ENCODE measurements around the gene GNA14. TPM values are rescaled to one million over a fixed set of nuclear protein-coding genes. Genes with fewer than 3 reads are reported as not detected.

Gene GNA14
- total RNA-seq, 1 experiment from 2014 or later = 1.3 TPM

DNA sequence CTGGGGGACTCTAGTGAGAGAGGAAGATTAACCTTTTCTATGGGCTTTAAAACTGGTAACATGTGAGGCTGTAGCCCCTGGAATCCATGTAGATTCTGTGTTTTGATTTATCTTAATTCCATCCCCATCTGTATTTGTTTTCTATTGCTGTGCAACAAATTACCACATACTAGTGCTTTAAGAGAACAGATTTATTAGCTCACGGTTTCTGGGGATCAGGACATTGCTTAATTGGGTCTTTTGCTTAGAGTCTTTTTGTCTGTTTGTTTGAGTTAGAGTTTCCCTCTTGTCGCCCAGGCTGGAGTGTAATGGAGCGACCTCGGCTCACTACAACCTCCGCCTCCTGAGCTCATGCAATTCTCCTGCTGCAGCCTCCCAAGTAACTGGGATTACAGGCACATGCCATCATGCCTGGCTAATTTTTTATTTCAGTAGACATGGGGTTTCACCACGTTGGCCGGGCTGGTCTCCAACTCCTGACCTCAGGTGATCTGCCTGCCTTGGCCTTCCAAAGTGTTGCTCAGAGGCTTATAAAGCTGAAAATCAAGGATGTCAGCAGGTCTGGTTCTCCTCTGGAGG, 29.9 kb upstream of the GNA14 start:
- Histone ChIP-seq H3K4me3 (no peak overlapping the region), H3K9me3 (ENCODE audit: insufficient read depth, low read depth) (no peaks in the 10 kb centered on the region), H3K27me3 (ENCODE audit: insufficient read depth, low read depth) (no peaks in the 10 kb centered on the region), H3K36me3 (ENCODE audit: low read depth) (no peaks in the 10 kb centered on the region), H3F3A (ENCODE audit: insufficient read depth, low read depth) (no peaks in the 10 kb centered on the region), H3K79me2 (ENCODE audit: low read depth) (no peaks in the 10 kb centered on the region), H3K4me2 (no peak overlapping the region), H4K20me1 (ENCODE audit: insufficient read depth) (no peaks in the 10 kb centered on the region), H2AFZ (no peak overlapping the region), H3K4me1 (replicated peaks; ENCODE audit: insufficient read depth) (no peaks in the 10 kb centered on the region), H3K9me2 (ENCODE audit: insufficient read depth) (no peaks in the 10 kb centered on the region), H3K27ac (no peak overlapping the region)
- CTCF ChIA-PET = interaction anchor here (0.6 kb wide), 1 partner anchor 619 kb away, joined by 3 read pairs; the partner anchor contains the start of gene PSAT1
- TF ChIP-seq, protein P1, sequence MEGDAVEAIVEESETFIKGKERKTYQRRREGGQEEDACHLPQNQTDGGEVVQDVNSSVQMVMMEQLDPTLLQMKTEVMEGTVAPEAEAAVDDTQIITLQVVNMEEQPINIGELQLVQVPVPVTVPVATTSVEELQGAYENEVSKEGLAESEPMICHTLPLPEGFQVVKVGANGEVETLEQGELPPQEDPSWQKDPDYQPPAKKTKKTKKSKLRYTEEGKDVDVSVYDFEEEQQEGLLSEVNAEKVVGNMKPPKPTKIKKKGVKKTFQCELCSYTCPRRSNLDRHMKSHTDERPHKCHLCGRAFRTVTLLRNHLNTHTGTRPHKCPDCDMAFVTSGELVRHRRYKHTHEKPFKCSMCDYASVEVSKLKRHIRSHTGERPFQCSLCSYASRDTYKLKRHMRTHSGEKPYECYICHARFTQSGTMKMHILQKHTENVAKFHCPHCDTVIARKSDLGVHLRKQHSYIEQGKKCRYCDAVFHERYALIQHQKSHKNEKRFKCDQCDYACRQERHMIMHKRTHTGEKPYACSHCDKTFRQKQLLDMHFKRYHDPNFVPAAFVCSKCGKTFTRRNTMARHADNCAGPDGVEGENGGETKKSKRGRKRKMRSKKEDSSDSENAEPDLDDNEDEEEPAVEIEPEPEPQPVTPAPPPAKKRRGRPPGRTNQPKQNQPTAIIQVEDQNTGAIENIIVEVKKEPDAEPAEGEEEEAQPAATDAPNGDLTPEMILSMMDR (conservative IDR thresholded peaks at IDR 0.05) = no peak
- no peak for TF ChIP-seq EZH2 (IDR thresholded peaks at IDR 0.05; ENCODE audit: low read depth)
- intact Hi-C loops (cut with micrococcal nuclease; ENCODE audit: unreplicated experiment) = no loop called here
- POLR2A ChIA-PET (ENCODE audit: unreplicated experiment) = no interaction called here
- no TSS peak for BruUV-seq (replicated peaks)
- DNase-seq = no peak

DNA sequence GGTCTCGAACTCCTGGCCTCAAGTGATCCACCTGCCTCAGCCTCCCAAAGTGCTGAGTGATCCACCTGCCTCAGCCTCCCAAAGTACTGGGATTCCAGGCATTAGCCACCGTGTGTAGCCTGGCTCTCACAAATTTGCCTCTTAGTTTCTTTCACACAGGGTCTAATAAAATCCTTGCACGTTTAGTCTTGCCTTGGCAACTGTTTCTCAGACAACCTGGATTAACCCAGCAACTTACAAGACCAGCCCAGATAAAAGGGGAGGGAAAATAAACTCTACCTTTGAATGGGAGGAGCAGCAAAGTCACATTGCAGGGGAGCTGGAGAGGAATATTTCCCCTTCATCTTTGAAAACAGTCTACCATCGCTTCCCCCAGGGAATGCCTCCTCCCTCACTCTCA, 29.3 kb upstream of the GNA14 start:
- Histone ChIP-seq H3K4me1 (replicated peaks; ENCODE audit: insufficient read depth) (no peaks in the 10 kb centered on the region), H4K20me1 (ENCODE audit: insufficient read depth) (no peaks in the 10 kb centered on the region), H3F3A (ENCODE audit: insufficient read depth, low read depth) (no peaks in the 10 kb centered on the region), H3K4me3 (no peak overlapping the region), H3K79me2 (ENCODE audit: low read depth) (no peaks in the 10 kb centered on the region), H3K36me3 (ENCODE audit: low read depth) (no peaks in the 10 kb centered on the region), H3K27me3 (ENCODE audit: insufficient read depth, low read depth) (no peaks in the 10 kb centered on the region), H2AFZ (no peak overlapping the region), H3K9me3 (ENCODE audit: insufficient read depth, low read depth) (no peaks in the 10 kb centered on the region), H3K27ac (no peak overlapping the region), H3K9me2 (ENCODE audit: insufficient read depth) (no peaks in the 10 kb centered on the region), H3K4me2 (no peak overlapping the region)
- no TSS peak for BruUV-seq (replicated peaks)
- DNase-seq = no peak
- ChIA-PET POLR2A (ENCODE audit: unreplicated experiment) (no interaction called here), CTCF (no interaction called here)
- intact Hi-C loops (cut with micrococcal nuclease; ENCODE audit: unreplicated experiment) = no loop called here
- no peak for TF ChIP-seq EZH2 (IDR thresholded peaks at IDR 0.05; ENCODE audit: low read depth)
- TF ChIP-seq, protein P1 (conservative IDR thresholded peaks at IDR 0.05) = no peak

DNA sequence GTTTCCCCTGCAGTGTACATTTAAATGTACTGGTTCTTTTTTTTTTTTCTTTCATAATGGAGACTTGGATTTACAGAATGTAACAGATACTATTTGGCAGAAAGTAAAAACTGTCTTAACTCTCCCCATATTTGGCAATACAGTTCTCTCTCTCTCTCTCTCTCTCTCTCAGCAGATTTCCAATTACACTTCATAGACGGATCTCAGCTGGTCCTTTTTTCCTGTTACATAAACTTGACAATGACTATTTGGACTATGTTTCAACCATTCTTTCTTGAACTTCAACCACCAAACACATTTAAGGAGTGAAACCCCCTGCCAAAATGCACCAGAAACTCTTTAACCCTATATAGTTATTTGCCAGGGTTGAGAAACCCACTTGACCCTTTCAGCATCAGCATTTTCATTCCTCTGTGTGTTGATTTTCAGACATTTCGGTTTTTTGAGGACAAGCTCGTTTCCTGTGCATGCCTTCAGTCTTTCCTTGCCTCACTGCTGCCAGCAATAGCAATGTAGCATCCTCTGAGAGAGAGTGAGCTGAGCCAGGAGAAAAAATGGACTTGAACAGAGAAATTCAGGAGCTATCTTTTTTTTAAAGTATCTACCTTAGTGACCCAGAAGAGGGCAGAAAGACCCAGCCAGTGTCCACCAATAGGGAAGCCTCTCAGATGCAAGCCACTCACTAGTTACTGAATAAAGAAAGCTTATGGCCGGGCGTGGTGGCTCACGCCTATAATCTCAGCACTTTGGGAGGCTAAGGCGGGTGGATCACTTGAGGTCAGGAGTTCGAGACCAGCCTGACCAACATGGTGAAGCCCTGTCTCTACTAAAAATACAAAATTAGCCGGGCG, 26.0 kb upstream of the GNA14 start:
- POLR2A ChIA-PET (ENCODE audit: unreplicated experiment) = interaction anchor here (0.6 kb wide), 1 partner anchor 212 kb away, joined by 3 read pairs; no protein-coding TSS in a partner anchor
- no peaks in the 10 kb centered on the region for H3F3A ChIP-seq (ENCODE audit: insufficient read depth, low read depth)
- no peaks in the 10 kb centered on the region for H3K9me3 ChIP-seq (ENCODE audit: insufficient read depth, low read depth)
- no peaks in the 10 kb centered on the region for H3K9me2 ChIP-seq (ENCODE audit: insufficient read depth)
- no TSS peak for BruUV-seq (replicated peaks)
- CTCF ChIA-PET = interaction anchor here (0.5 to 1.4 kb wide), 4 partner anchors 77 to 485 kb away, joined by 3 to 6 read pairs (median 4); no protein-coding TSS in a partner anchor
- no peak overlapping the region for H2AFZ ChIP-seq
- H3K27me3 ChIP-seq (ENCODE audit: insufficient read depth, low read depth) = no peaks in the 10 kb centered on the region
- intact Hi-C loops (cut with micrococcal nuclease; ENCODE audit: unreplicated experiment) = no loop called here
- no peaks in the 10 kb centered on the region for H4K20me1 ChIP-seq (ENCODE audit: insufficient read depth)
- TF ChIP-seq, protein P1 (conservative IDR thresholded peaks at IDR 0.05) = no peak
- TF ChIP-seq EZH2 (IDR thresholded peaks at IDR 0.05; ENCODE audit: low read depth) = no peak
- no peak overlapping the region for H3K4me2 ChIP-seq
- H3K4me1 ChIP-seq (replicated peaks; ENCODE audit: insufficient read depth) = peaks cover 6% of the 10 kb centered on the region; the same call in 1 of the 2 replicates
- no peaks in the 10 kb centered on the region for H3K79me2 ChIP-seq (ENCODE audit: low read depth)
- no peak overlapping the region for H3K4me3 ChIP-seq
- no peak overlapping the region for H3K27ac ChIP-seq
- DNase-seq = no peak
- H3K36me3 ChIP-seq (ENCODE audit: low read depth) = no peaks in the 10 kb centered on the region

Measured in PC-9 (cell line).